MCF 10A (cell line): ENCODE data around the gene DND1. TPM values are rescaled to one million over a fixed set of nuclear protein-coding genes. Genes with fewer than 3 reads are reported as not detected.
A peak's percentile ranks its signal among the peaks of the same experiment; 100 is the strongest.

ENCODE experiments used
- BruUV-seq: library from RNA; stranded (reverse); fragments of 400-500 nt; replicated peaks from 2 replicates; lab custom pipeline; 2021; lab: Mats Ljungman, UMichigan
- CTCF ChIA-PET: fragments of 300-600 bp; sonication (Branson Sonifier 250); formaldehyde crosslinking; extraction: SDS; loops from one replicate; lab custom pipeline; 2021; ENCODE audit warnings: antibody characterized with exemption, inconsistent platforms; lab: Yijun Ruan, JAX
- POLR2A ChIA-PET: fragments of 300-600, 350-650 bp; sonication (Branson Sonifier 250); formaldehyde crosslinking; extraction: SDS; loops from one replicate; lab custom pipeline; 2020; ENCODE audit warnings: antibody characterized with exemption, inconsistent platforms; lab: Yijun Ruan, JAX
- DNase-seq: peaks from one replicate; pipeline ENCODE4 v3.0.0-alpha.2; 2018; ENCODE audit not compliant: unreplicated experiment
- H3K27ac Mint-ChIP-seq: one replicate; pipeline ENCODE4 v1.8.0; 2022; ENCODE audit warnings: mild to moderate bottlenecking, low read depth, mixed read lengths; ENCODE audit not compliant: unreplicated experiment
- H3K27me3 Mint-ChIP-seq: one replicate; pipeline ENCODE4 v1.8.0; 2022; ENCODE audit warnings: mixed read lengths; ENCODE audit not compliant: insufficient read depth, unreplicated experiment
- H3K36me3 Mint-ChIP-seq: one replicate; pipeline ENCODE4 v1.8.0; 2022; ENCODE audit warnings: mild to moderate bottlenecking, moderate library complexity, mixed read lengths; ENCODE audit not compliant: insufficient read depth, unreplicated experiment
- H3K4me1 Mint-ChIP-seq: one replicate; pipeline ENCODE4 v1.8.0; 2022; ENCODE audit warnings: mixed read lengths; ENCODE audit not compliant: insufficient read depth, unreplicated experiment
- H3K4me3 Mint-ChIP-seq: one replicate; pipeline ENCODE4 v1.8.0; 2022; ENCODE audit warnings: mild to moderate bottlenecking, moderate library complexity, mixed read lengths; ENCODE audit not compliant: unreplicated experiment
- H3K9me3 Mint-ChIP-seq: one replicate; pipeline ENCODE4 v1.8.0; 2022; ENCODE audit warnings: mixed read lengths; ENCODE audit not compliant: unreplicated experiment
- CTCF ChIP-seq: fragments of 200-600 bp; IDR thresholded peaks from one replicate; pipeline ENCODE4 v1.8.0; 2022; ENCODE audit warnings: antibody characterized with exemption, mild to moderate bottlenecking; ENCODE audit not compliant: unreplicated experiment
- intact Hi-C: fragments of 100-400 bp; cut with micrococcal nuclease; formaldehyde crosslinking; loops from 2 replicates; pipeline ENCODE4 v1.14.1; 2022
- total RNA-seq: library from RNA; stranded (reverse); gene quantifications from 2 replicates; pipeline ENCODE4 v1.2.3, GENCODE V29; 2022

DND1 gene
- total RNA-seq, 1 experiment from 2014 or later, result 4.3 TPM

DNA sequence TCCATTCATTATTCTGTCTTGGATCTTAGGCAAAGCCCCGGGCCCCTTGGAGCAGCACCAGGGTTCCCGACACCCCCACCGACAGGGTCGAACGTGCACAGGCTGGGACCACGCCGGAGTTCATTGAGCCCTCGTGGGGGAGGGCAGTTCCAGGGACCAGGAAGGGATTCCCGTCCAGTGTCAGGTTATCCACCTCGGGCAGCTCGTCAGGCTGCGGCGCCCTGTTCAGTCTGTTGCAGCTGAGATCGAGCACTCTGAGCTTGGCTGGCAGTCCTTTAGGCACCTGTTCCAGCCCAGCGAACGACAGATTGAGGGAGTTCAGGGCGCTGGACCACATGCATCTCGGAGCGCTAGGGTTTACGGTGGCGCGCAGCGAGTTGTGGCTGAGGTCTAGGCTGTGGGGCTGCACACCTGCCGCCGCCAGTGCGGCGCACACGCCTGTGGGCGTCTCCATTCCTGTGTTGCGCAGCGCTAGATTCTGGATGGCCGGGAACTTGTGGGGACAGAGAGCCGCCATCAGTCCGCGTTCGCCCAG is 41.5 kb downstream of the DND1 start:
- DNase-seq, result no peak
- intact Hi-C loops, result no loop called here
- POLR2A ChIA-PET, result interaction anchor here (0.6 to 11.2 kb wide), 9 partner anchors 15 to 231 kb away, joined by 4 to 143 read pairs (median 12); partner anchors contain the start of genes ANKHD1, APBB3, IK and NDUFA2
- BruUV-seq, result no TSS peak
- peaks cover 30% of the 10 kb centered on the region for H3K4me1 Mint-ChIP-seq
- no peaks in the 10 kb centered on the region for H3K27me3 Mint-ChIP-seq
- H3K9me3 Mint-ChIP-seq, result peaks cover 8% of the 10 kb centered on the region
- peak overlapping the region; percentile 68 for H3K4me3 Mint-ChIP-seq
- CTCF ChIA-PET, result interaction anchor here (0.5 to 3.7 kb wide), 8 partner anchors 7 to 274 kb away, joined by 3 to 12 read pairs (median 4); partner anchors contain the start of genes EIF4EBP3, IK, NDUFA2 and TMCO6
- H3K27ac Mint-ChIP-seq, result no peak overlapping the region
- no peak for TF ChIP-seq CTCF
- H3K36me3 Mint-ChIP-seq, result peaks cover 8% of the 10 kb centered on the region

DNA sequence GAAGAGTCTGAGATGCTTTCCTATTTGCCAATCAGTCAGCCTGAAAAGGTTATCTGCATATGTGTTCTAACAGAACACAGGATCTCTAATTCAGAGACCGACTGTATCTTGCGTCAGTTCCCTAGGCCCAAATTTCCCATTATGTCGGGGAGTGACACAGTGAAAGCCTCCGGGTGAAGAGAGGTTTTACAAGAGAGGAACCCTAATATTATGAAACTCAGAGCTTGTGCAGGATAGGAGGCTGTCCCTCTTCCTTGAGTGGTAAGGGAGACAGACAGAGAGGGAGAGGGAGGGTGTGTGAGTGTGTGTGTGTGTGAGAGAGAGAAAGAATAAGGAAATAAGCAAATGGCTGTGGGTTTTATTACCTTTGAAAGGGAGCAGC is 42.3 kb downstream of the DND1 start:
- POLR2A ChIA-PET, result interaction anchor here (0.9 to 11.2 kb wide), 11 partner anchors 8 to 230 kb away, joined by 3 to 143 read pairs (median 12); partner anchors contain the start of genes ANKHD1, APBB3, EIF4EBP3 and IK
- H3K36me3 Mint-ChIP-seq, result peaks cover 8% of the 10 kb centered on the region
- H3K27me3 Mint-ChIP-seq, result no peaks in the 10 kb centered on the region
- no peak overlapping the region for H3K27ac Mint-ChIP-seq
- no peak for DNase-seq
- intact Hi-C loops, result no loop called here
- H3K4me1 Mint-ChIP-seq, result peaks cover 30% of the 10 kb centered on the region
- no peak overlapping the region for H3K4me3 Mint-ChIP-seq
- H3K9me3 Mint-ChIP-seq, result peaks cover 8% of the 10 kb centered on the region
- BruUV-seq, result no TSS peak
- CTCF ChIA-PET, result interaction anchor here (0.6 to 3.7 kb wide), 11 partner anchors 8 to 1100 kb away, joined by 3 to 12 read pairs (median 4); partner anchors contain the start of genes EIF4EBP3, IK, NDUFA2 and TMCO6
- no peak for TF ChIP-seq CTCF

DNA sequence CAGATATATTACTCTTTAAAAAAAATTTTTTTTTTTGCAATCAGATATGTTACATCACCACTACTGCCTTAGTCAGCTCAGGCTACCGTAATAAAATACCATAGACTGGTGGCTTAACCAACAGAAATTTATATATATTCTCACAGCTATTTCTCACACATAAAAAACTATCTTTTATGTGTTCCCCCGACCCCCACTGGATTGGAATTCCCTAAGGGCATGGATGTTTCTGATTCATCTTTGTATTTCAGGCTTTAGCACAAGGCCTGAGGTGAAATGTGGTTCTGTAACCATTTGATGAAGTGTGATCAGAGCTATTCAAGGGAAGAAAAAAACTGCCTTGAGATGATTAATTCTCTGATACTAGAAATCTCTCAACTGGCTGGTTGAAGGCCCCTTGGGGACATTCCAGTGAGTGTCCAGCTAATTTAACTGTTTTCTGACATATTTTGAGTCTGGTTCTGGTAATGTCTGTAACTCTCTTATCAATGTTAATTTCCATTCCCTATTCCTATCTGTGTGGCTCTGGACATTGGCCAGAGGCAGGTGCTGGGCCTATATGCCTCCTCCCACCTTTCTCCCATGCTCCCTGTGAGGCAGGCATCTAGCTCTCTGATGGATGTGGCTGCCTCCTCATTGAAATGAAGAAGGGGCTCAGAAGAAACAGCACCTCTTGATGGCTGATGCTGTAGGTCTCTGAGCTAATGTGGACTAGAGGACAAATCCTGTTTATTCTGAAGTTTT is 42.9 kb downstream of the DND1 start:
- Mint-ChIP-seq H3K27ac (no peak overlapping the region), H3K36me3 (peaks cover 8% of the 10 kb centered on the region), H3K27me3 (no peaks in the 10 kb centered on the region), H3K4me3 (no peak overlapping the region), H3K4me1 (peaks cover 30% of the 10 kb centered on the region), H3K9me3 (peaks cover 8% of the 10 kb centered on the region)
- peak; percentile 73 for DNase-seq
- intact Hi-C loops, result no loop called here
- no peak for TF ChIP-seq CTCF
- no TSS peak for BruUV-seq
- CTCF ChIA-PET, result interaction anchor here (0.6 to 3.7 kb wide), 16 partner anchors 9 to 1101 kb away, joined by 3 to 12 read pairs (median 4); partner anchors contain the start of genes EIF4EBP3, IK, NDUFA2 and TMCO6
- POLR2A ChIA-PET, result interaction anchor here (0.6 to 11.2 kb wide), 19 partner anchors 8 to 375 kb away, joined by 3 to 143 read pairs (median 4); partner anchors contain the start of genes ANKHD1, APBB3, EIF4EBP3 and IK

GRCh38 chr5:140628711-140629110 is 44.7 kb downstream of the DND1 start:
- H3K36me3 Mint-ChIP-seq, result peaks cover 8% of the 10 kb centered on the region
- ChIA-PET CTCF (interaction anchor here (0.7 to 3.7 kb wide), 2 partner anchors 11 to 1251 kb away, joined by 3 to 12 read pairs; partner anchors contain the start of gene TMCO6), POLR2A (interaction anchor here (0.7 to 2.1 kb wide), 3 partner anchors 21 to 71 kb away, joined by 3 to 12 read pairs (median 7); partner anchors contain the start of gene SRA1)
- DNase-seq, result peak; percentile 38
- intact Hi-C loops, result no loop called here
- H3K27me3 Mint-ChIP-seq, result no peaks in the 10 kb centered on the region
- no peak overlapping the region for H3K27ac Mint-ChIP-seq
- H3K9me3 Mint-ChIP-seq, result peaks cover 8% of the 10 kb centered on the region
- H3K4me1 Mint-ChIP-seq, result peaks cover 26% of the 10 kb centered on the region
- no TSS peak for BruUV-seq
- no peak for TF ChIP-seq CTCF
- no peak overlapping the region for H3K4me3 Mint-ChIP-seq
